Uterus (tissue), 4 donors: ENCODE results near the gene SETMAR. TPM values are rescaled to one million over a fixed set of nuclear protein-coding genes. Genes with fewer than 3 reads are reported as not detected.

ENCODE experiments used
- DNase-seq, 2 donors: peaks; one replicate each; pipeline ENCODE4 v3.0.0-alpha.2; 2019 to 2020
- H3K27ac ChIP-seq, 2 donors: fragments of 200-600 bp; sonication (generic); 1 replicate in 1 of 2; 2 replicates in 1 of 2; pipeline ENCODE4 v1.5.1; 2016 to 2018
- H3K27me3 ChIP-seq, 2 donors: fragments of 200-600 bp; sonication (generic); one replicate each; pipeline ENCODE4 v1.5.1; 2018 to 2019; ENCODE audit warnings: control low read depth in 1 of 2
- H3K36me3 ChIP-seq, 2 donors: fragments of 200-600 bp; sonication (generic); one replicate each; pipeline ENCODE4 v1.5.1; 2019; ENCODE audit warnings: control low read depth in 1 of 2
- H3K4me1 ChIP-seq, 2 donors: fragments of 200-600 bp; sonication (generic); one replicate each; pipeline ENCODE4 v1.5.1; 2018 to 2019; ENCODE audit warnings: control low read depth in 1 of 2
- H3K4me3 ChIP-seq, 2 donors: fragments of 200-600 bp; sonication (generic); 1 replicate in 1 of 2; 2 replicates in 1 of 2; pipeline ENCODE4 v1.5.1; 2018 to 2019; ENCODE audit warnings: mild to moderate bottlenecking in 1 of 2
- H3K9me3 ChIP-seq, 2 donors: fragments of 200-600 bp; sonication (generic); one replicate each; pipeline ENCODE4 v1.5.1; 2019; ENCODE audit warnings: control low read depth in 1 of 2
- POLR2A ChIP-seq, 2 donors: fragments of 450-650 bp; IDR thresholded peaks; one replicate each; pipeline ENCODE4 v1.6.1; 2016; ENCODE audit warnings: antibody characterized with exemption in 2 of 2, mild to moderate bottlenecking in 1 of 2, moderate library complexity in 1 of 2
- intact Hi-C: fragments of 100-400 bp; cut with DNase I; formaldehyde crosslinking; loops from one replicate; pipeline ENCODE4 v1.15.1; 2023; ENCODE audit warnings: low total_unique reads
- total RNA-seq, 4 donors: library from RNA; depleted of rRNA in 3 of 4; stranded (reverse); fragments of >200 nt in 3 of 4; gene quantifications; one replicate each; pipeline versions ENCODE4 v1.1.0 to v1.2.4, GENCODE V29; 2014 to 2023
- TF ChIP-seq, protein P1 (sequence below), 4 experiments: fragments of 200-600 bp in 2 of 4; fragments of 450-650 bp in 2 of 4; sonication (generic) in 2 of 4; IDR thresholded peaks; one replicate each; pipeline ENCODE4 v1.5.1; 2016 to 2019; ENCODE audit warnings: antibody characterized with exemption in 4 of 4, mild to moderate bottlenecking in 2 of 4, moderate library complexity in 1 of 4
- donor health status: DM: yes; HTN: yes; CAD: no.

SETMAR gene
- total RNA-seq, 4 donors from 2014 or later, result 32.3 to 37.6 (median 36.2) TPM

GRCh38 chr3:4340077-4340410 lies 36.9 kb downstream of the SETMAR start:
- Histone ChIP-seq H3K4me1 (peaks cover 0 to 24% of the 10 kb centered on the region in 2 donors), H3K4me3 (no peak overlapping the region), H3K27ac (peak overlapping the region; percentile 76 to 90), H3K27me3 (no peaks in the 10 kb centered on the region), H3K36me3 (no peaks in the 10 kb centered on the region), H3K9me3 (no peaks in the 10 kb centered on the region)
- TF ChIP-seq POLR2A (IDR thresholded peaks at IDR 0.05), result no peak
- TF ChIP-seq, protein P1, sequence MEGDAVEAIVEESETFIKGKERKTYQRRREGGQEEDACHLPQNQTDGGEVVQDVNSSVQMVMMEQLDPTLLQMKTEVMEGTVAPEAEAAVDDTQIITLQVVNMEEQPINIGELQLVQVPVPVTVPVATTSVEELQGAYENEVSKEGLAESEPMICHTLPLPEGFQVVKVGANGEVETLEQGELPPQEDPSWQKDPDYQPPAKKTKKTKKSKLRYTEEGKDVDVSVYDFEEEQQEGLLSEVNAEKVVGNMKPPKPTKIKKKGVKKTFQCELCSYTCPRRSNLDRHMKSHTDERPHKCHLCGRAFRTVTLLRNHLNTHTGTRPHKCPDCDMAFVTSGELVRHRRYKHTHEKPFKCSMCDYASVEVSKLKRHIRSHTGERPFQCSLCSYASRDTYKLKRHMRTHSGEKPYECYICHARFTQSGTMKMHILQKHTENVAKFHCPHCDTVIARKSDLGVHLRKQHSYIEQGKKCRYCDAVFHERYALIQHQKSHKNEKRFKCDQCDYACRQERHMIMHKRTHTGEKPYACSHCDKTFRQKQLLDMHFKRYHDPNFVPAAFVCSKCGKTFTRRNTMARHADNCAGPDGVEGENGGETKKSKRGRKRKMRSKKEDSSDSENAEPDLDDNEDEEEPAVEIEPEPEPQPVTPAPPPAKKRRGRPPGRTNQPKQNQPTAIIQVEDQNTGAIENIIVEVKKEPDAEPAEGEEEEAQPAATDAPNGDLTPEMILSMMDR (IDR thresholded peaks at IDR 0.05), result no peak
- no peak for DNase-seq
- intact Hi-C loops, result no loop called here

DNA sequence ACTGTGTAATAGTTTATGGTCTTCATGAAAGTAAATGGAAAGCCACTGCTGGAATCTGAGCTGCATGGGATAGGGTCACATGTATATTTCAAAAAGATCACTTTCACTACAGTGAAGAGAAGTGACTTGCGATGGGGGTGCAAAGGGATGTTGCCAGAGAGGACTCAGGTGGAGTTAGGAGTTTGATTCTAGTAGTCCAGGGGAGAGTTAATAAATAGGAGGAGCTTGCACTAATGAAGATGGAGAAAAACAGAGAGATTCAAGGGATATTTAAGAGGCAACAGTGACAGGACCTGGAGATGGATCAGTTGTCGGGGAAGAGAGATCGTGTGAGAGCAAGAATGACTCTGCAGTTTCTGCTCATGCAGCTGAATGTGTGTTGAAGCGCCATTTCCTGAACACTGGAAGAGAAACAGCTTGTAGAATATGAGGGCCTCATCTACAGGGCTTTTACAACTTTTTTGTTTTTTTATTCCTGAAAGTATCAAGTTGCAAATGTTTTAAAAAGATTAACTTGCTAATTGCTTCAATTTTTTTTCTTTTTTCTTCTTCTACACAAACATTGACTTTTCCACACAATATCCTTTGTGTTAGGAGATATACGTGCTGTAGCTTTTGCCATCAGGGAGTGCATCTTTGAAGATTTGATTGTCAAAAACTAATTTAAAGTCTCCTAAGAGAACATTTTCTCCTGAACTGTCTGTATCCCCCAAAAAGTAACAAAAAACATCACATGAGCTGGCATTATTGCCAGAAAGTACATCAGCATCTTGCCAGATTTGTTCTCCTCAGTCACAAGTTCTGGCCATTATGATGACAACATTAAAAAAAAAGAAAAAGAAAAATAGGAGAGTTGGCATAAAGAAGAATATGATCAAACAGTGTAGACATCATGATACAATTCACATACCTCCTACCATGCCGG lies 37.5 kb downstream of the SETMAR start:
- Histone ChIP-seq H3K27me3 (no peaks in the 10 kb centered on the region), H3K27ac (peak overlapping the region; percentile 76 to 90), H3K36me3 (no peaks in the 10 kb centered on the region), H3K9me3 (no peaks in the 10 kb centered on the region), H3K4me3 (no peak overlapping the region), H3K4me1 (peaks cover 0 to 24% of the 10 kb centered on the region in 2 donors)
- no peak for TF ChIP-seq POLR2A (IDR thresholded peaks at IDR 0.05)
- TF ChIP-seq, protein P1 (IDR thresholded peaks at IDR 0.05), result no peak
- intact Hi-C loops, result no loop called here
- DNase-seq, result peak in 1 of 2 donors; percentile 57

- Histone ChIP-seq H3K4me1 (peaks cover 0 to 24% of the 10 kb centered on the region in 2 donors), H3K9me3 (no peaks in the 10 kb centered on the region), H3K4me3 (no peak overlapping the region), H3K36me3 (no peaks in the 10 kb centered on the region), H3K27me3 (no peaks in the 10 kb centered on the region), H3K27ac (peak overlapping the region; percentile 76 to 90)
- no peak for DNase-seq
- no peak for TF ChIP-seq POLR2A (IDR thresholded peaks at IDR 0.05)
- TF ChIP-seq, protein P1 (IDR thresholded peaks at IDR 0.05), result no peak
- intact Hi-C loops, result no loop called here
Observed at GRCh38 chr3:4341336-4341675, 38.1 kb downstream of the SETMAR start.

GRCh38 chr3:4343258-4343657 lies 40.1 kb downstream of the SETMAR start:
- Histone ChIP-seq H3K9me3 (no peaks in the 10 kb centered on the region), H3K27ac (peak overlapping the region; percentile 76 to 90), H3K4me1 (peaks cover 0 to 24% of the 10 kb centered on the region in 2 donors), H3K4me3 (no peak overlapping the region), H3K36me3 (no peaks in the 10 kb centered on the region), H3K27me3 (no peaks in the 10 kb centered on the region)
- DNase-seq, result no peak
- intact Hi-C loops, result no loop called here
- TF ChIP-seq, protein P1 (IDR thresholded peaks at IDR 0.05), result no peak
- no peak for TF ChIP-seq POLR2A (IDR thresholded peaks at IDR 0.05)

DNA sequence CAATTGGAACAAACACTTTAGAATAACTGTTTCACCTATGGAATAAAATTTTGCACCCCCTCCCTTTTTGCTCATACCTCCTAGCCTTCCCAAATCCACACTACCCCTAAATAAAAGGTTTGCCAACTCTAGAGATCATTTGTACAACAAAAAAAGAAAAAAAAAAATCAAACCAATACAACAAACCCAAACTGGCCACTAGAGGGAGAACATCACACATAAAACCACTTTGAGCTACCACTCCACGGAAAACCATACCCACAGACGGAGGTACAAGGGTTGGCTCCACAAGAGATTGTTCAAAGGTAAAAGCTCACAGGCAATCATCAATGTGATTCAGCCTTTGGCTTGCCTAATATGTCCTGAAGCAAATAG lies 47.6 kb downstream of the SETMAR start:
- peak; percentile 29 to 63 for DNase-seq
- H3K36me3 ChIP-seq, result no peaks in the 10 kb centered on the region
- TF ChIP-seq POLR2A (IDR thresholded peaks at IDR 0.05), result no peak
- TF ChIP-seq, protein P1 (IDR thresholded peaks at IDR 0.05), result peak; percentile 65 to 81 (median 68)
- no peaks in the 10 kb centered on the region for H3K9me3 ChIP-seq
- H3K4me1 ChIP-seq, result no peaks in the 10 kb centered on the region
- H3K27me3 ChIP-seq, result no peaks in the 10 kb centered on the region
- H3K4me3 ChIP-seq, result peak overlapping the region; percentile 18 to 23
- peak overlapping the region; percentile 73 to 82 for H3K27ac ChIP-seq
- intact Hi-C loops, result loop anchor here (5.0 kb wide), 1 partner anchor 287 kb away; no protein-coding TSS in a partner anchor
